Measurements from ENCODE around the gene ZBTB43.

The ZBTB43 gene

DNA sequence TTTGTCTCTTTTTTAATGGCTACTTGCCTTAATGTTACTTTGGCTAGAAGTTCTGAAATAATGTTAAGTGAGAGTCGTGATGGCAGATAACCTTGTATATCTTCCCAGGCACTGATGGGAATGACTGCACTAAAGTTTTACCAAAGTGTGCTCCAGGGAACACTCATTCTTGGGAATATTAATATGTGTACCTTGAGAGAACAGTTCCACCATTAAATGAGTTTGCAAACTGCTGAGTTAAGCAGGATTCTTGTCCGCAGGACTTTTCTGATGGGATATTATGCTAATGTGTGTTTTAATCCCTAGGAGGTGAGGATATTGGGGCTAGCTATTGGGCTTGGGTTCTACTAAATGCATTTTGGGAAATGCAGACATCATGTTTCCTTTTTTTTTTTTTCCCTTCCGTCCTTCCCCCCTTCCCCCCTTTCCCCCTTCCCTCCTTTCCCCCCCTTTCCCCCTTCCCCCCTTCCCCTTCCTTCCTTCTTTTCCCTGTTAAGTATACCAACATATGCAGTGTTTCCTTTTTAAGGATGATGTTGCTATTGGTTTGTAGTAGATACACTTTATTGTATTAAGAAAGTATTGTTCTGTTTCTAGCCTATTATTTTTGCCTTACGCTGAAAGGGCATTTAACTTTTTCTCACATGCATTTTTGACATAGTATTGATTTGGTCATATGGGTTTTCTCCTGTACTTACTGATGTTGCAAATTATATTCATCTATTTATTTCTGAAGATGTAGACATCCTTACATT lies 71.1 kb downstream of the ZBTB43 start:
- H3K9me3 ChIP-seq (ENCODE audit: low read depth, low read length) = no peaks in the 10 kb centered on the region
- H3K9ac ChIP-seq (ENCODE audit: insufficient read length) = peak overlapping the region; percentile 7
- H3K4me3 ChIP-seq = peak overlapping the region; percentile 63
- peak; percentile 56 for DNase-seq (ENCODE audit: low read depth, low spot score)
- H3K36me3 ChIP-seq (ENCODE audit: insufficient read depth, low read length) = peaks cover 20% of the 10 kb centered on the region
- H3K27ac ChIP-seq = peak overlapping the region; percentile 89
- no peak for TF ChIP-seq EZH2 (IDR thresholded peaks at IDR 0.05)
- TF ChIP-seq FOXP2 (optimal IDR thresholded peaks at IDR 0.05; ENCODE audit: control extremely low read depth, extremely low read length, insufficient read depth) = no peak

DNA sequence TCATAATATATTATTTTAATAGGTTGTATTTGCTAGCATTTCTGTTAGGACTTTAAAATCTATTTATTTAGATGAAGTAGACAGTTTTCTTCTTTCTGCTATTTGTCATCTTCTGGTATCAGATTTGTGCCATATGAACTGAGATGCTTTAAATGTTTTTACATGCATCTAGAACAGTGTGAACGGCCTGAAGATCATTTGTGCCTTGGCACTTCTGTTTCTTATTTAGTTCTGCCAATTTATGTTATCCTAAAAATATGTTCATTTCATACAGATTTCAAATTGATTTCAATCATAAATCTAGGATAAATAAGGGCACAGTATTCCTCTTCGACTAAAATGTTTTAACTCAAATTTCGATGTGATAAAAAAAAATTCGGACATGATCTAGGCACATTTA lies 71.7 kb downstream of the ZBTB43 start:
- H3K36me3 ChIP-seq (ENCODE audit: insufficient read depth, low read length) = peaks cover 23% of the 10 kb centered on the region
- peak overlapping the region; percentile 73 for H3K27ac ChIP-seq
- no peak overlapping the region for H3K4me3 ChIP-seq
- no peaks in the 10 kb centered on the region for H3K9me3 ChIP-seq (ENCODE audit: low read depth, low read length)
- no peak for DNase-seq (ENCODE audit: low read depth, low spot score)
- TF ChIP-seq FOXP2 (optimal IDR thresholded peaks at IDR 0.05; ENCODE audit: control extremely low read depth, extremely low read length, insufficient read depth) = no peak
- TF ChIP-seq EZH2 (IDR thresholded peaks at IDR 0.05) = no peak
- TF ChIP-seq POLR2AphosphoS5 (IDR thresholded peaks at IDR 0.05; ENCODE audit: borderline replicate concordance, low read depth, low read length) = no peak
- H3K9ac ChIP-seq (ENCODE audit: insufficient read length) = no peak overlapping the region

DNA sequence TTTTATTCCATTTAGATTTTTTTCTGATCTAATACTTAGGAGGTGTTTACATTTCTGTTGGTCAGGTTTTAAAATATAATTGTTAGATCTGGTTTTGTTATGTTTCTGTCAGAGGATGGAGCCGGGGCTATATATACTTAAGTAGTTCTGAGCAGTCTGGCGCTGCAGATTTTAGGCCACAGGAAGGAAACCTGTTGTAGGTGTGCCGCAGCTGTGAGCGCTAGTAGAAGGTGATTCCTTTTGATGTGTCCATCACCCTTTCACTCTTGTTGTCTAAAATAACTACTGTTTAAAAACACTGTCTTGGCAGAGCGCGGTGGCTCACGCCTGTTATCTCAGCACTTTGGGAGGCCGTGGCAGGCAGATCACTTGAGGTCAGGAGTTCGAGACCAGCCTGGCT lies 72.6 kb downstream of the ZBTB43 start:
- Histone ChIP-seq H3K9ac (ENCODE audit: insufficient read length) (no peak overlapping the region), H3K27ac (peak overlapping the region; percentile 73), H3K4me3 (no peak overlapping the region), H3K36me3 (ENCODE audit: insufficient read depth, low read length) (peaks cover 31% of the 10 kb centered on the region), H3K9me3 (ENCODE audit: low read depth, low read length) (no peaks in the 10 kb centered on the region)
- no peak for DNase-seq (ENCODE audit: low read depth, low spot score)
- TF ChIP-seq EZH2 (IDR thresholded peaks at IDR 0.05) (no peak), POLR2AphosphoS5 (IDR thresholded peaks at IDR 0.05; ENCODE audit: borderline replicate concordance, low read depth, low read length) (no peak), FOXP2 (optimal IDR thresholded peaks at IDR 0.05; ENCODE audit: control extremely low read depth, extremely low read length, insufficient read depth) (no peak)

DNA sequence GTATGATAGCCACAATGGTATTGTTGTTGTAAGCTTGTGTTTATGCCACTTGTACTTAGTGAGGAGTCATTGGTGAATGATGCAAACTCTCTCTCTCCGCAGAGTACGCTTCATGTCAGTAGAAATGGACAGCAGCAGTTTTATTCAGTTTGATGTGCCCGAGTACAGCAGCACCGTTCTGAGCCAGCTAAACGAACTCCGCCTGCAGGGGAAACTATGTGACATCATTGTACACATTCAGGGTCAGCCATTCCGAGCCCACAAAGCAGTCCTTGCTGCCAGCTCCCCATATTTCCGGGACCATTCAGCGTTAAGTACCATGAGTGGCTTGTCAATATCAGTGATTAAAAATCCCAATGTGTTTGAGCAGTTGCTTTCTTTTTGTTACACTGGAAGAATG lies 74.4 kb downstream of the ZBTB43 start:
- TF ChIP-seq EZH2 (IDR thresholded peaks at IDR 0.05) (no peak), POLR2AphosphoS5 (IDR thresholded peaks at IDR 0.05; ENCODE audit: borderline replicate concordance, low read depth, low read length) (no peak), FOXP2 (optimal IDR thresholded peaks at IDR 0.05; ENCODE audit: control extremely low read depth, extremely low read length, insufficient read depth) (no peak)
- Histone ChIP-seq H3K9me3 (ENCODE audit: low read depth, low read length) (no peaks in the 10 kb centered on the region), H3K4me3 (no peak overlapping the region), H3K36me3 (ENCODE audit: insufficient read depth, low read length) (peaks cover 31% of the 10 kb centered on the region), H3K27ac (no peak overlapping the region), H3K9ac (ENCODE audit: insufficient read length) (no peak overlapping the region)
- DNase-seq (ENCODE audit: low read depth, low spot score) = no peak

DNA sequence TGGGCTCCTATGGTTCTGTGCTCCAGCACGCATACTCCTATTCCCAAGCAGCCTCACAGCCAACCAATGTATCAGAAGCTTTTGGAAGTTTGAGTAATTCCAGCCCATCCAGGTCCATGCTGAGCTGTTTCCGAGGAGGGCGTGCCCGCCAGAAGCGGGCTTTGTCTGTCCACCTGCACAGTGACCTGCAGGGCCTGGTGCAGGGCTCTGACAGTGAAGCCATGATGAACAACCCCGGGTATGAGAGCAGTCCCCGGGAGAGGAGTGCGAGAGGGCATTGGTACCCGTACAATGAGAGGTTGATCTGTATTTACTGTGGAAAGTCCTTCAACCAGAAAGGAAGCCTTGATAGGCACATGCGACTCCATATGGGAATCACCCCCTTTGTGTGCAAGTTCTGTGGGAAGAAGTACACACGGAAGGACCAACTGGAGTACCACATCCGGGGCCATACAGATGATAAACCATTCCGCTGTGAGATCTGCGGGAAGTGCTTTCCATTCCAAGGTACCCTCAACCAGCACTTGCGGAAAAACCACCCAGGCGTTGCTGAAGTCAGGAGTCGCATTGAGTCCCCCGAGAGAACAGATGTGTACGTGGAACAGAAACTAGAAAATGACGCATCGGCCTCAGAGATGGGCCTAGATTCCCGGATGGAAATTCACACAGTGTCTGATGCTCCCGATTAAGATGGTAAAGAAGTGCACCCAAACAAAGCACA lies 75.5 kb downstream of the ZBTB43 start:
- H3K36me3 ChIP-seq (ENCODE audit: insufficient read depth, low read length) = peaks cover 31% of the 10 kb centered on the region
- DNase-seq (ENCODE audit: low read depth, low spot score) = no peak
- no peak overlapping the region for H3K9ac ChIP-seq (ENCODE audit: insufficient read length)
- no peak overlapping the region for H3K27ac ChIP-seq
- H3K4me3 ChIP-seq = no peak overlapping the region
- TF ChIP-seq EZH2 (IDR thresholded peaks at IDR 0.05) = no peak
- no peak for TF ChIP-seq POLR2AphosphoS5 (IDR thresholded peaks at IDR 0.05; ENCODE audit: borderline replicate concordance, low read depth, low read length)
- no peak for TF ChIP-seq FOXP2 (optimal IDR thresholded peaks at IDR 0.05; ENCODE audit: control extremely low read depth, extremely low read length, insufficient read depth)
- H3K9me3 ChIP-seq (ENCODE audit: low read depth, low read length) = no peaks in the 10 kb centered on the region

DNA sequence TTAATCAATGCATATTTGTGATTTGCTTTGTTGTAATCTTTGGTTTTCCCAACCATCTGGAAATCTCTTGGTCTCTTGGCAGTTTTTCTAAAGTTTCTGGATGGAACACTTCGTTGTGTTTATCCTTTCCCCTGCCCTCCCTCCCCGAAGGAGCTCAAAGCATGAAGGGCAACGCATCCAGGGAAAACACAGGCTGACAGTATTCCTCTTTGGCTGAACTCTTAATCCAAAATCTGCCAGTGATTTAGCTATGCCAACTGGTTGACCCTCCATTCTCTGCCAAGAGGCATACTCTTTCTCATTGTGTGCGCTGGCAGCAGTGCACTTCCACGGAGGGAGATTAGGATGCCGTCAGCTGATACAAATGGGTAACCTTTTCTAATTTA lies 76.1 kb downstream of the ZBTB43 start:
- TF ChIP-seq EZH2 (IDR thresholded peaks at IDR 0.05) (no peak), POLR2AphosphoS5 (IDR thresholded peaks at IDR 0.05; ENCODE audit: borderline replicate concordance, low read depth, low read length) (no peak), FOXP2 (optimal IDR thresholded peaks at IDR 0.05; ENCODE audit: control extremely low read depth, extremely low read length, insufficient read depth) (no peak)
- no peak for DNase-seq (ENCODE audit: low read depth, low spot score)
- H3K36me3 ChIP-seq (ENCODE audit: insufficient read depth, low read length) = peaks cover 31% of the 10 kb centered on the region
- H3K27ac ChIP-seq = no peak overlapping the region
- no peak overlapping the region for H3K4me3 ChIP-seq
- no peaks in the 10 kb centered on the region for H3K9me3 ChIP-seq (ENCODE audit: low read depth, low read length)
- no peak overlapping the region for H3K9ac ChIP-seq (ENCODE audit: insufficient read length)

DNA sequence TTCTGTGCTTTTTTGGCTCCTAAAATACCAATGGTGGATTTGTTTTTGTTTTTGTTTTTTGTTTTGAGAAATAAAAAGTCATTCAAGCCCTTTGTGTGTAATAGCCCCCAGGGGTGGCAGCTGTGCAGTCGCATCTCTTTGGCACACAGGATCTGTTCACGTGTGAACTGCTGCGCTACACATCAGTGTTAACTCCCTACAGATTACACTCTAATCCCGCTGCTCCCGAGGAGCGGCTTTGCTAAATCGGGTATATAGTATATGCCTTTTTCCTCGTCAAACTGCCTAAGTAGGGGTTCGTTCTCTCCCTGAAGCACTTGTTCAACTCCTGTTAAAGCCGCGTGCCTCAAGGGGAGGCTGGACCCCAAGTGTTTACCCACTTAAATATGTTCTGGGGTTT lies 77.9 kb downstream of the ZBTB43 start:
- H3K4me3 ChIP-seq = no peak overlapping the region
- peaks cover 31% of the 10 kb centered on the region for H3K36me3 ChIP-seq (ENCODE audit: insufficient read depth, low read length)
- no peak for DNase-seq (ENCODE audit: low read depth, low spot score)
- H3K27ac ChIP-seq = no peak overlapping the region
- no peak overlapping the region for H3K9ac ChIP-seq (ENCODE audit: insufficient read length)
- no peak for TF ChIP-seq EZH2 (IDR thresholded peaks at IDR 0.05)
- no peak for TF ChIP-seq FOXP2 (optimal IDR thresholded peaks at IDR 0.05; ENCODE audit: control extremely low read depth, extremely low read length, insufficient read depth)
- TF ChIP-seq POLR2AphosphoS5 (IDR thresholded peaks at IDR 0.05; ENCODE audit: borderline replicate concordance, low read depth, low read length) = no peak
- no peaks in the 10 kb centered on the region for H3K9me3 ChIP-seq (ENCODE audit: low read depth, low read length)

DNA sequence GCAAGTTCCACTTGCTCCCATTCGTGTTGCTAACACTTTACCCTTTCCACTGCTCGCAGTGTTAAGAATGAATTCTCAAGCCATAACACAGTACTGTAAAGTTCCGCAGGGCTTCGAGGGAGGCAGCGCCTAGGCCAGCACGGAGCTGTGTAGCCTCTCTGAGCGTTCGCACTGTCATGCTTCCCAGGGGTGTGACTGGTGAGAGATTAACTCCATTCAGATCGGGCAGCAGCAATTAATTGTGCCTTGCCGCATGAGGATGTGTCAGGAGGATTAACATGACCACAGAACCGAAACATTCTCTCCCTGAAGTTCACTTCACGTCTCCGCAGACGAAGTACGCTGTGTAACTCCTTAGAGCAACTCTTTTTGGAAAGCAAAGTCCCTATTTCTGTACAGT lies 78.8 kb downstream of the ZBTB43 start:
- no peak overlapping the region for H3K9ac ChIP-seq (ENCODE audit: insufficient read length)
- H3K4me3 ChIP-seq = no peak overlapping the region
- H3K27ac ChIP-seq = no peak overlapping the region
- no peak for DNase-seq (ENCODE audit: low read depth, low spot score)
- H3K9me3 ChIP-seq (ENCODE audit: low read depth, low read length) = no peaks in the 10 kb centered on the region
- TF ChIP-seq EZH2 (IDR thresholded peaks at IDR 0.05) (no peak), POLR2AphosphoS5 (IDR thresholded peaks at IDR 0.05; ENCODE audit: borderline replicate concordance, low read depth, low read length) (no peak), FOXP2 (optimal IDR thresholded peaks at IDR 0.05; ENCODE audit: control extremely low read depth, extremely low read length, insufficient read depth) (no peak)
- peaks cover 31% of the 10 kb centered on the region for H3K36me3 ChIP-seq (ENCODE audit: insufficient read depth, low read length)
